GM19438 (cell line): Measurements from ENCODE around the gene GSTM2.
"Not testable (repeated sequence)": the region's sequence is repeated elsewhere in the genome, so short reads cannot be mapped to it uniquely, and the experiment has no call there.

Source experiments
- ATAC-seq: cut with Tn5 transposase; IDR thresholded peaks from one replicate; pipeline ENCODE4 v1.9.1; 2021; ENCODE audit warnings: low read depth; ENCODE audit not compliant: unreplicated experiment

GSTM2 gene

DNA sequence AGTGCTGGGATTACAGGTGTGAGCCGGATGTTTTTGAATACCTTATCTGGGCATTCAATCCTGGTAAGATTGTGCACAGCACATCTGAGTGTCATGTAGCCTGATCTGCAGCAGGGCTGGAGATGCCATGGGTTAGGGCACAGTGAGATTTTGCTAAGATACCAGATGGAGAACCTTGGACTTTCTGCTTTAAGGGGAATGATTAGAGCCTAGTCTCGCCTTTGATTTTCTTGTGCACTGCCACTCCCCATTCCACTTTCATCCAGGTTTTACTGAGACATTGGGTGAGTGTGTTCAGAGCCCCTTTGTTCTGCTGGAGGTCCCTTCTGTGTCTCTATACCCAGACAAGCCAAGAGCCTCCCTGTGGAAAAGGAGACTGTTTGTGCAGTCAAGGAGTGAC, 6.0 kb downstream of the GSTM2 start:
- ATAC-seq = not testable (repeated sequence)

DNA sequence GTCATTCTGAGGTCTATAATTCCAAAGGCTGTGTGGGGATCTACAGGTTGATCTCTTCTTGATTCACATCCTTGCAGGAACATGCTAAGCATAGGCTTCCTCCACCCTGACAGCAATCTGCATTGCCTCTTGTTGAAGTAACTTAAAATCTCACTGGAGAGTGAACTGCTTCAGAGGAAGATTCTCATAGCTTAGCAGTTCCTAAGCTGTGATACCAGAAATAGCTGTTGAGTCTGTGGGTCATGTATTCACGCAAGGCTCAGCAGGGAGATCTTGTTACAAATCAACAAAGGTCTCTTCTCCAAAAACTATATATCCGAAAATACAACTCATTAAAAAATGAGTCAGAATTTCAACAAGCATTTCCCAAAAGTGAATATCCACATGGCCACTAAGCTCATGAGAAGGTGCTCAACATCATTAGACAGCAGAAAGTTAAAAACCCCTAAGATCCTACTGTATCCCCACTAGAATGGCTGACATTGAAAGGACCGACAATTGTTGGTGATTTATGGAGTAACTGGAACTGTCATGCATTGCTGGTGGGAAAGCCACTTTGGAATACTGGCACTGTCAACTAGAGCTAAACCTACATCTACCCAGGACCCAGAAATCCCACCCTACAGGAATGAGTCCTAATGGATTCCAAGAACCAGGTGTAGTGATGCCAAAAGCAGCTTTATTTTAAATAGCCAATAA, 9.0 kb downstream of the GSTM2 start:
- ATAC-seq = not testable (repeated sequence)

DNA sequence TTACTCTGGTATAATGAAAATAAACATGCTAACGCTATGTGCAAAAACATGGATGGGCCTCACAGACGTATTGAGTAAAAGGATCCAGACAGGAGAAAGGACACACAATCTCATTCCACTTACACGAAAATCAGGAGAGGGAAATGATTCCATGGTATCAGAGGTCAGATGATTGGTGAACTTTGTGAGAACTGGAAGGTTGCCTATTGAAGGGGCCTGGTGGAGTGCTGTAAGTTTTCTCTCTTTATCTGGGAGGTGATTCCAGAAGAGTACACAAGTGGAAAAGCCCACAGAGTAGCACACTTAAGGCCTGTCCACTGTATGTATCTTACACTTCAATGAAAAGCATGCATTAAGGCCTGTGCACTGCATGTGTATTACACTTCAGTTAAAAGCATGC, 9.6 kb downstream of the GSTM2 start:
- ATAC-seq = no peak

DNA sequence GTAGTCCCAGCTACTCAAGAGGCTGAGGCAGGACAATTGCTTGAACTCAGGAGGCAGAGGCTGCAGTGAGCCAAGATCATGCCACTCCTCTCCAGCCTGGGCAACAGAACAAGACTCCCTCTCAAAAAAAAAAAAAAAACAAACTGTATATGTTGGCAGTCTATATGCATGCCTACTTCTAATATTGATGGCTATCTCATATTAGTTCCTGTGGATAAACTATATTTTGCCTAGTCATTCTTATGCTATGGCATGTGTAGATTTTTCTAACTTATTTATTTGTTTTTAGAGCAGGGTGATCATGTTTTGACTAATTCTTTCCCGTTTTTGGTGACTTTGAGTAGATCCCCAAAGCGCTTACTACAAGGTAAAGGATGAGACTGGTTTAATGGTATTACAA, 10.8 kb downstream of the GSTM2 start:
- not testable (repeated sequence) for ATAC-seq

DNA sequence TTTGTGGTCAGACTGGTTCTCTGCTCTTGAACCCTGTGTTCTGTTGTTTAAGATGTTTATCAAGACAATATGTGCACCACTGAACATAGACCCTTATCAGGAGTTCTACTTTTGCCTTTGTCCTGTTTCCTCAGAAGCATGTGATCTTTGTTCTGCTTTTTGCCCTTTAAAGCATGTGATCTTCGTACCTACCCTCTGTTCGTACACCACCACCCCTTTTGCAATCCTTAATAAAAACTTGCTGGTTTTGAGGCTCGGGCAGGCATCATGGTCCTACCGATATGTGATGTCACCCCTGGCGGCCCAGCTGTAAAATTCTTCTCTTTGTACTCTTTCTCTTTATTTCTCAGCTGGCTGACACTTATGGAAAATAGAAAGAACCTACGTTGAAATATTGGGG, 16.9 kb downstream of the GSTM2 start:
- ATAC-seq = not testable (repeated sequence)

DNA sequence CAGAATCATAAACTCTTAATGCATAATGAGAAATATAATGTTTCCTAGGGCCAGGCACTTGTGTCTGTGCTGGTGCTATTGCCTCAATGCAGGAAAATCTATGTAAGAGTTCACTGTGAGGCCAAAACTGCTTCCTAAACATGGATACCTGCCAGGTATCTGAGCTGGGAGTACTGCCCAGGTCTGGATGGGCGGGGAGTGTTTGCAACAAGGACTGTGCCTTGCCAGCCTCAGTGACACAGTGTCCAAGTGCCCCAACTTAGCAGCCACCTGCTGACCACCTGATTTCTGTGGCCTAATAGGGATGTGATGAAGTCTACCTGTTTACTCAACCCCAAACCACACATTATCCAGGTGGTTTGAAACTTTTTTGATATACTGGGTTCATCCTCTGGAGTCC, 17.5 kb downstream of the GSTM2 start:
- not testable (repeated sequence) for ATAC-seq

DNA sequence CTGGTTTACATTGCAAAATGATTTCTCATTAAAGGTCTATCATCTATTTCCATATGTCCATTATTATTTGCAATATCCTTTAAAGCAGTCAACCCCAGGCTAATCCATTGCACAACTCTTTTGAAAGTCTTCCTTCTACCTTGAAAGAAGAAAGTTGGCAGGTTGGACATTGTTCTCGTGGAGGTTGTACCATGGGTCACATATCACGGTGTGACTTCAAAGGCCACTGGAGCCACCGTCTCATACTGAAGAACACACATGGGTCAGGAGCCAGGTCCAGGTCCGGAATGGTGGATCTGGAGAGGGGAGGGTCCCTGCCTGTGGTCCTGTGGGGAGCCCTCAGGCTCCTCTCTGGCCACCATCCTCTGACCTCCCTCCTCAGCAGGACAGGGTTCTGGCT, 18.0 kb downstream of the GSTM2 start:
- ATAC-seq = not testable (repeated sequence)

DNA sequence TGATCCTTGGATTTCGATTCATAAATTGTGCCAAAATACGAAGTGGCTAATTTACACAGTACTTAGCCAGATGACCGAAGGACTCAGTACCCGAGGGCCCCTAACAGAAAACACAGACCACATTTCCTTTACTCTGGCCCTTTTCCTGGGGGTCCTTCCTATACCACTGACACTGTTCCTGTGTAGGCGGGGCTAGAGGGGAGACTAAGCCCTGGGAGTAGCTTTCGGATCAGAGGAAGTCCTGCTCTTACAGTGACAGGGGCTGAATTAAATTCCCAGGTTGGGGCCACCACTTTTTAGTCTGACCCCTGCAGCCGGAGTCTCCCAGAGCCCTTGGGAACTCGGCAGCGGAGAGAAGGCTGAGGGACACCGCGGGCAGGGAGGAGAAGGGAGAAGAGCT, 19.3 kb downstream of the GSTM2 start:
- not testable (repeated sequence) for ATAC-seq

DNA sequence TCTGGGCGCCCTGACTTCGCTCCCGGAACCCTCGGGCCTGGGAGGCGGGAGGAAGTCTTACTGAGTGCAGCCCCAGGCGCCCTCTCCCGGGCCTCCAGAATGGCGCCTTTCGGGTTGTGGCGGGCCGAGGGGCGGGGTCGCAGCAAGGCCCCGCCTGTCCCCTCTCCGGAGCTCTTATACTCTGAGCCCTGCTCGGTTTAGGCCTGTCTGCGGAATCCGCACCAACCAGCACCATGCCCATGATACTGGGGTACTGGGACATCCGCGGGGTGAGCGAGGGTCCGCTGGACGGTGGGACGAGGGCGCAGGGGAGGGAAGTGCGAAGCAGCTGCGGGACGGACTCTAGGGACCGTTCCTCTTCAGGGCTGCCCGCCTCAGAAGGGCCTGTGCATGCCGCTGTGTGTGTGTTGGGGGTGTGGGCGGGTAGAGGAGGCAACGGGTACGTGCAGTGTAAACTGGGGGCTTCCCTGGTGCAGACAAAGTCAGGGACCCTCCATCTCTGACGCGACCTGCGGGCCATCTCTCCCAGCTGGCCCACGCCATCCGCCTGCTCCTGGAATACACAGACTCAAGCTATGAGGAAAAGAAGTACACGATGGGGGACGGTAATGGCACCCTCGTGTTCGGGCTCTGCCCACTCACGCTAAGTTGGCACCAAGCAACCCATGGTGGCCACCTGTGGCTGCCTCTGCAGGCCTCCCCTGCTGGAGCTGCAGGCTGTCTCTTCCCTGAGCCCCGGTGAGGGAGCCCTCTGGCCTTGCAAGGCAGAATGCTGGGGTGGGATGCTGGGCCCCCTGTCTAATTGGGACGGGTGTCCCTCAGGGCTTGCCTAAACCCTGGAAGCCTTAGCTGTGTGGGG, 20.0 kb downstream of the GSTM2 start, which contains the start of gene GSTM1:
Gene GSTM1 (plus strand): TSS at position 177 of the 859 bp plus-strand sequence. CDS start 57 bp downstream, at position 234.
- ATAC-seq = peak; percentile 97

DNA sequence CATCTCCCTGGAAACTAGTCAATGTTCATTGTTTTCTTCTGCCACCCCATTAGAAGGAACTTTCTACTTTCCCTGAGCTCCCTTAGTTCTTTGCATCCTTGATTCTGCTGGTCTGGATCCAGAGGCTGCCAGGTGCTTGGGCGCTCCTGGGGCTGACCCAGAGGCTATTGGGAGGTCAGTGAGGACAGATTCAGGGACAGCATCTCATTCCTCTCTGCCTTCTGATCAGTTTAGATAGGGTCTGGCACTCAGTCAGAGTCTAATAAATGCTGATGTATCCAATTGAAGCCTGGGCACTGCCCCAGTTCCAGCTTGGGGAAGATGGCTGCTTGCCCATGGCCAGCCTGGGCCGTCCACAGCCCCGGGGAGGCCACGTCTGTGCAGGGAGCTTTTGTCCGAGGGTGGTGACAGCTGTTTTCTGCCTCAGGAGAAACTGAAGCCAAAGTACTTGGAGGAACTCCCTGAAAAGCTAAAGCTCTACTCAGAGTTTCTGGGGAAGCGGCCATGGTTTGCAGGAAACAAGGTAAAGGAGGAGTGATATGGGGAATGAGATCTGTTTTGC, 22.1 kb downstream of the GSTM2 start:
- no peak for ATAC-seq

DNA sequence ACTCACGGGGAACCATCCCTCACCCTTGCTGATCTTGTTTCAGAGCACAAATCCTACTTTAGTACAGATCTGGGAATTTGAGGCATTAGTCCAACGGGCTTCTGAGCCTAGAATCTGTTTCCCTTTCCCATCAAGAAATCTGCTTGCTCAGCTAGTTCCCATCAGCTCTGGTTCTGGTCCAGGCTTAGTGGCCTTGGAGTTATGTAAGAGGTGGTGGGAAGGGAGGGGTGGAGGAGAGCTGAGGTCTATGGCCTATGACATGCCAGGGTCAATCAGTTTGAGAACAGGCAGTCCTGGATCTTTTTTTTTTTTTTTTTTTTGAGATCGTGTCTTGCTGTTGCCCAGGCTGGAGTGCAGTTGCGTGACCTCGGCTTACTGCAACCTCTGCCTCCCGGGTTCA, 23.9 kb downstream of the GSTM2 start:
- ATAC-seq = no peak

DNA sequence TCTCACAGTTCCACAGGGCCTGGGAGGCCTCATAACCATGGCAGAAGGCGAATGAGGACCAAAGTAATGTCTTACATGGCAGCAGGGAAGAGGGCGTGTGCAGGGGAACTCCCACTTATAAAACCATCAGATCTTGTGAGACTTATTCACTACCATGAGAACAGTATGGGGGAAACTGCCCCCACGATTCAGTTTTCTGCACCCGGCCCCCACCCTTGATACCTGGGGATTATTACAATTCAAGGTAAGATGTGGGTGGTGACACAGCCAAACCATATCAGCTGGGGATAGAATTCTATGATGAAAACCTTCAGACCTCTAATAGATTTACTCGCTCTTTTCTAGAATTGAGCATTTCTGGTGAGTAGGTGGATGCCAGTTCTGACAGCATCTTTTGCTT, 26.5 kb downstream of the GSTM2 start:
- ATAC-seq = not testable (repeated sequence)

DNA sequence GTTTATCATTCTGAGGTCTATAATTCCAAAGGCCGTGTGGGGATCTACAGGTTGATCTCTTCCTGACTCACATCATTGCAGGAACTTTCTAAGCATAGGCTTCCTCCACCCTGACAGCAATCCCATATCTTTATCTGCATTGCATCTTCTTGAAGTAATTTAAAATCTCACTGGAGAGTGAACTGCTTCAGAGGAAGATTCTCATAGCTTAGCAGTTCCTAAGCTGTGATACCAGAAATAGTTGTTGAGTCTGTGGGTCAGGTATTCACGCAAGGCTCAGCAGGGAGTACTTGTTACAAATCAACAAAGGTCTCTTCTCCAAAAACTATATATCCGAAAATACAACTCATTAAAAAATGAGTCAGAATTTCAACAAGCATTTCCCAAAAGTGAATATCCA, 27.3 kb downstream of the GSTM2 start:
- not testable (repeated sequence) for ATAC-seq

DNA sequence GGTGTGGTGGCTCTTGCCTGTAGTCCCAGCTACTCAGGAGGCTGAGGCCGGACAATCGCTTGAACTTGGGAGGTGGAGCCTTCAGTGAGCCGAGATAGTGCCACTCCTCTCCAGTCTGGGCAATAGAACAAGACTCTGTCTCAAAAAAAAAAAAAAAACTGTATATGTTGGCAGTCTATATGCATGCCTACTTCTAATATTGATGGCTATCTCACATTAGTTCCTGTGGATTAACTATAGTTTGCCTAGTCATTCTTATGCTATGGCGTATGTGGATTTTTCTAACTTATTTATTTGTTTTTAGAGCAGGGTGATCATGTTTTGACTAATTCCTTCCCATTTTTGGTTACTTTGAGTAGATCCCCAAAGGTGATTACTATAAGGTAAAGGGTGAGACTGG, 29.2 kb downstream of the GSTM2 start:
- ATAC-seq = no peak

DNA sequence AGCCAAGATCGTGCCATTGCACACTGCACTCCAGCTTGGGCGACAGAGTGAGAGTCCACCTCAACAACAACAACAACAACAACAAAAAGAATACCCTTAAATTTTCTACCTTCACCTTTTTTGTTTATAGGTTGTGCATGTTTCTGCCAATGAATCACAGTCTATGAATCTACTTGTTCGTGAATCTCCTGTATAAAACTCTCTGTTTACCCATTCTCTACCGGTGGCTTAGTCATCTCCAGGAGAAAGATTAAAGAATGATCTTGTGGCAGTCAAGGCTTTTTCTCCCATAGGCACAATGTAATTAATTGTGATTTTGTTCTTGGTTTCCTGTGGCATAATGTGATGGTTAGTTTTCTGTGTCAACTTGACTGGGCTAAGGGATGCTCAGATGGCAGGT, 30.0 kb downstream of the GSTM2 start:
- ATAC-seq = not testable (repeated sequence)

DNA sequence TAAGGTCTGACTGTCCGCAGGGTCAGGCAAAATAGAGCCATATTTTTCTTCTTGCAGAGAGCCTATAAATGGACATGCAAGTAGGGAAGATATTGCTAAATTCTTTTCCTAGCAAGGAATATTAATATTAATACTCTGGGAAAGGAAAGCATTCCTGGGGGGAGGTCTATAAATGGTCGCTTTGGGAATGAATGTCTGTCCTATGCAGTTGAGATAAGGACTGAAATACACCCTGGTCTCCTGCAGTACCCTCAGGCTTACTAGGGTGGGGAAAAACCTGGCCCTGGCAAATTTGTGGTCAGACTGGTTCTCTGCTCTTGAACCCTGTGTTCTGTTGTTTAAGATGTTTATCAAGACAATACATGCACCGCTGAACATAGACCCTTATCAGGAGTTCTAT, 35.1 kb downstream of the GSTM2 start:
- not testable (repeated sequence) for ATAC-seq

DNA sequence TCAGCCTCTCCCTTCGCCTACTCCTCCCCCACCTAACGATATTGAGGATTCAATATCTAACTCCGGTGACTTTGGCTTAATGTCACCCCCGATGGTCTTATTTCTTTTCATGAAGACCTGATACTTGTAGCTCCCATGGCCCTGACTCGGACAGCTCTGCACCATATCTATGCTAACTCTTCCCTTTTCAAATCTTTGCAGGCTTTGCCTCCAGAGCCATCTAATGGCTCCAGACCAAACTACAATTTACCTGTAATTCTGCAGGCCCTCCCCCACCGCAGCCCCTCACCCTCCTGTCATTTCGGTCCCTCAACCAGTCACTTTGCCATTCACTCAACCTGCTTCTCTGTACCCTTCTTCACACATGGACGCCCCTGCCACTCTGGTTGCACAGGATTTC, 36.3 kb downstream of the GSTM2 start:
- ATAC-seq = no peak

DNA sequence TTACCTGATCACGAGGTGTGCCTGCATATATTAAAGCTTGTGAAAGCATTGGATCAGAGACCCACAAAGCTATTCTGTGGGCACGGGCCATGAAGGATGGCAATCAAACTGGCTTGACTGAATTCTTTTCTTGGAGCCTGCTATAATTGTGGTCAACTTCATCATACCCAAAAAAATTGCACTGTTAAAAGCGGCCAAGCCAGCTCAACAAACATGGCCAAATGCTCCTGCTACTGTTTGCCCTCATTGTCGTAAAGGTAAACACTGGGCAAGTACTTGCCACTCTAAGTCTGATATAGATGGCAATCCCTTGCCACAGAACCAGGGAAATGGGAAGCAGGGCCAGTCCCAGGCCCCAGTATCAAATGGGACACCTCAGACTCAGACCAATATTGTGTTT, 37.6 kb downstream of the GSTM2 start:
- no peak for ATAC-seq

DNA sequence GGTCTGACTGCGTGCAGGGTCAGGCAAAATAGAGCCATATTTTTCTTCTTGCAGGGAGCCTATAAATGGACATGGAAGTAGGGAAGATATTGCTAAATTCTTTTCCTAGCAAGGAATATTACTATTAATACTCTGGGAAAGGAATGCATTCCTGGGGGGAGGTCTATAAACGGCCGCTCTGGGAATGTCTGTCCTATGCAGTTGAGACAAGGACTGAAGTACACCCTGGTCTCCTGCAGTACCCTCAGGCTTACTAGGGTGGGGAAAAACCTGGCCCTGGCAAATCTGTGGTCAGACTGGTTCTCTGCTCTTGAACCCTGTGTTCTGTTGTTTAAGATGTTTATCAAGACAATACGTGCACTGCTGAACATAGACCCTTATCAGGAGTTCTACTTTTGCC, 41.1 kb downstream of the GSTM2 start:
- not testable (repeated sequence) for ATAC-seq

DNA sequence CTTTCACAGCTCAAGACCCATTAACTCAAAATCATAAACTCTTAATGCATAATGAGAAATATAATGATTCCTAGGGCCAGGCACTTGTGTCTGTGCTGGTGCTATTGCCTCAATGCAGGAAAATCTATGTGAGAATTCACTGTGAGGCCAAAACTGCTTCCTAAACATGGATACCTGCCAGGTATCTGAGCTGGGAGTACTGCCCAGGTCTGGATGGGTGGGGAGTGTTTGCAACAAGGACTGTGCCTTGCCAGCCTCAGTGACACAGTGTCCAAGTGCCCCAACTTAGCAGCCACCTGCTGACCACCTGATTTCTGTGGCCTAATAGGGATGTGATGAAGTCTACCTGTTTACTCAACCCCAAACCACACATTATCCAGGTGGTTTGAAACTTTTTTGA, 42.0 kb downstream of the GSTM2 start:
- not testable (repeated sequence) for ATAC-seq

DNA sequence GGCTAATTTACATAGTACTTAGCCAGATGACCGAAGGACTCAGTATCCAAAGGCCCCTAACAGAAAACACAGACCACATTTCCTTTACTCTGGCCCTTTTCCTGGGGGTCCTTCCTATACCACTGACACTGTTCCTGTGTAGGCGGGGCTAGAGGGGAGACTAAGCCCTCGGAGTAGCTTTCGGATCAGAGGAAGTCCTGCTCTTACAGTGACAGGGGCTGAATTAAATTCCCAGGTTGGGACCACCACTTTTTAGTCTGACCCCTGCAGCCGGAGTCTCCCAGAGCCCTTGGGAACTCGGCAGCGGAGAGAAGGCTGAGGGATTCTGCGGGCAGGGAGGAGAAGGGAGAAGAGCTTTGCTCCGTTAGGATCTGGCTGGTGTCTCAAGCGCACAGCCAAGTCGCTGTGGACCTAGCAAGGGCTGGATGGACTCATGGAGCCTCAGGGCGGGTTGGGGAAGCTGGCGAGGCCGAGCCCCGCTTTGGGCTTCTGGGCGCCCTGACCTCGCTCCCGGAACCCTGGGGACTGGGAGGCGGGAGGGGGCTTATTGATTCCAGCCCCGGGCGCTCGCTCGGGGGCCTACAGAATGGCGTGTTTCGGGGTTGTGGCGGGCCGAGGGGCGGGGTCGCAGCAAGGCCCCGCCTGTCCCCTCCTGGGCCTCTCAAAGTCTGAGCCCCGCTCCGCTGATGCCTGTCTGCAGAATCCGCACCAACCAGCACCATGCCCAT, 43.9 kb downstream of the GSTM2 start, which contains the start of gene GSTM5:
Gene GSTM5 (plus strand): TSS at position 659 of the 728 bp plus-strand sequence. CDS start 62 bp downstream, at position 721.
- not testable (repeated sequence) for ATAC-seq
